Measurements from ENCODE around the gene SNCA.

- TF ChIP-seq CTCF (IDR thresholded peaks at IDR 0.05; ENCODE audit: low read length) (no peak), EZH2 (IDR thresholded peaks at IDR 0.05; ENCODE audit: borderline replicate concordance, low read length) (no peak)
Observed at GRCh38 chr4:89746377-89746776, 90.6 kb downstream of the SNCA start.
